ENCODE results near the gene TYRP1. TPM values are rescaled to one million over a fixed set of nuclear protein-coding genes. Genes with fewer than 3 reads are reported as not detected.

The TYRP1 gene
- polyA plus RNA-seq, 1 of the 3 experiments (the other 2 are of a cell fraction) = not detected

DNA sequence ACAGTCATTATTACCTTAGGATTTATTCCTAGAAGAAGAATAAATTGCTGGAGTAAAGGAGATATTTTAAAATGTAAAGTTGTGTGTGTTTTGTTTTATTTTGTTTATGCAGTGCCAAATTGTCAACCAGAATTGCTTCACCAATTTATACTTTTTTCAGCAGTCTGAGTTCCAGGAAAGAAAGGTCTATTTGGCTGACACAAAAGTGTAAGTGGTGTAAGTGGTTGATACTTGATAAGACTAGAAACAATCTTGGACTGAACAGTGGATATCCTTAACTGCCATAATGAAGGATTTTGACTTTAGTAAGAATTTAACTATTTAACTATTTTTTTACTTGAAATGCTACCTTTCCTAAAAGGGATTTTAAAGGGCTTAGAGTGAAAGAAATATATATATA, 37.7 kb downstream of the TYRP1 start (continued):
- TF ChIP-seq ELF1 (IDR thresholded peaks at IDR 0.05) = no peak
- TF ChIP-seq, protein P1, sequence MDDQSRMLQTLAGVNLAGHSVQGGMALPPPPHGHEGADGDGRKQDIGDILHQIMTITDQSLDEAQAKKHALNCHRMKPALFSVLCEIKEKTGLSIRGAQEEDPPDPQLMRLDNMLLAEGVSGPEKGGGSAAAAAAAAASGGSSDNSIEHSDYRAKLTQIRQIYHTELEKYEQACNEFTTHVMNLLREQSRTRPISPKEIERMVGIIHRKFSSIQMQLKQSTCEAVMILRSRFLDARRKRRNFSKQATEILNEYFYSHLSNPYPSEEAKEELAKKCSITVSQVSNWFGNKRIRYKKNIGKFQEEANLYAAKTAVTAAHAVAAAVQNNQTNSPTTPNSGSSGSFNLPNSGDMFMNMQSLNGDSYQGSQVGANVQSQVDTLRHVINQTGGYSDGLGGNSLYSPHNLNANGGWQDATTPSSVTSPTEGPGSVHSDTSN (IDR thresholded peaks at IDR 0.05) = no peak

DNA sequence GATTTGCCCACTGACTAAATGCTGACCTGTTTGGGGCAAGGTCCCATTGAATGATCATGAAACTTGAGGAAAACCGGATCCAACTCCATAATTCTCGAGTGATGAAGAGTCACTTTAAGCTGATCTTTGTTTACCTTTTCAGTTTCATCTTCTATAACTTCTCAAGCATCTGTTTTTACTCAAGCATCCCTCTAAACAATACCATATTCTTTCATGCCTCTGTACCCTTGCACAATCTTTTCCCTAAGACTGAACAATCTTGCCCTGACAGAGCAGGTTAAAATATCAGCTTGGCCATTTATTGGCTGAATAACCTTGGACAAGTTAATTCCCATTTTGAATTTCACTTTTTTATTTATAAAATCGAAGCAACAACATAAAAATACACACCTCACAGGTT, 39.8 kb downstream of the TYRP1 start:
- no peaks in the 10 kb centered on the region for H3K9me3 ChIP-seq
- POLR2A ChIA-PET = no interaction called here
- no peaks in the 10 kb centered on the region for H3F3A ChIP-seq (replicated peaks; ENCODE audit: insufficient read depth)
- no peak overlapping the region for H3K27ac ChIP-seq (ENCODE audit: low read depth in 2 of 2, low read length in 1 of 2)
- H2AFZ ChIP-seq (ENCODE audit: low read depth) = no peak overlapping the region
- no peaks in the 10 kb centered on the region for H3K27me3 ChIP-seq (ENCODE audit: insufficient read depth)
- no peak overlapping the region for H3K4me2 ChIP-seq
- no peaks in the 10 kb centered on the region for H3K36me3 ChIP-seq (replicated peaks in 1 of 2; ENCODE audit: control insufficient read depth in 1 of 2, insufficient read depth in 2 of 2, low read length in 1 of 2)
- H3K4me3 ChIP-seq (ENCODE audit: low read depth in 2 of 2, low read length in 1 of 2) = no peak overlapping the region
- no peak for DNase-seq
- no peaks in the 10 kb centered on the region for H3K9me2 ChIP-seq
- no peaks in the 10 kb centered on the region for H3K4me1 ChIP-seq (ENCODE audit: control insufficient read depth in 1 of 2, insufficient read depth in 2 of 2, low read depth in 1 of 2, low read length in 1 of 2)
- 55% methylated on average over 3 of the region's 3 CpGs for WGBS (ENCODE audit: low lambda C conversion rate)
- TF ChIP-seq TCF12 (IDR thresholded peaks at IDR 0.05) (no peak), RAD21 (IDR thresholded peaks at IDR 0.05; ENCODE audit: low read length) (no peak), FOXM1 (IDR thresholded peaks at IDR 0.05; ENCODE audit: low read depth) (no peak), MXI1 (IDR thresholded peaks at IDR 0.05; ENCODE audit: low read depth, low read length) (no peak), TEAD4 (IDR thresholded peaks at IDR 0.05; ENCODE audit: borderline replicate concordance, insufficient read depth) (no peak), NFIC (IDR thresholded peaks at IDR 0.05; ENCODE audit: borderline replicate concordance) (no peak), JUND (IDR thresholded peaks at IDR 0.05) (no peak)
- TF ChIP-seq, protein P2, sequence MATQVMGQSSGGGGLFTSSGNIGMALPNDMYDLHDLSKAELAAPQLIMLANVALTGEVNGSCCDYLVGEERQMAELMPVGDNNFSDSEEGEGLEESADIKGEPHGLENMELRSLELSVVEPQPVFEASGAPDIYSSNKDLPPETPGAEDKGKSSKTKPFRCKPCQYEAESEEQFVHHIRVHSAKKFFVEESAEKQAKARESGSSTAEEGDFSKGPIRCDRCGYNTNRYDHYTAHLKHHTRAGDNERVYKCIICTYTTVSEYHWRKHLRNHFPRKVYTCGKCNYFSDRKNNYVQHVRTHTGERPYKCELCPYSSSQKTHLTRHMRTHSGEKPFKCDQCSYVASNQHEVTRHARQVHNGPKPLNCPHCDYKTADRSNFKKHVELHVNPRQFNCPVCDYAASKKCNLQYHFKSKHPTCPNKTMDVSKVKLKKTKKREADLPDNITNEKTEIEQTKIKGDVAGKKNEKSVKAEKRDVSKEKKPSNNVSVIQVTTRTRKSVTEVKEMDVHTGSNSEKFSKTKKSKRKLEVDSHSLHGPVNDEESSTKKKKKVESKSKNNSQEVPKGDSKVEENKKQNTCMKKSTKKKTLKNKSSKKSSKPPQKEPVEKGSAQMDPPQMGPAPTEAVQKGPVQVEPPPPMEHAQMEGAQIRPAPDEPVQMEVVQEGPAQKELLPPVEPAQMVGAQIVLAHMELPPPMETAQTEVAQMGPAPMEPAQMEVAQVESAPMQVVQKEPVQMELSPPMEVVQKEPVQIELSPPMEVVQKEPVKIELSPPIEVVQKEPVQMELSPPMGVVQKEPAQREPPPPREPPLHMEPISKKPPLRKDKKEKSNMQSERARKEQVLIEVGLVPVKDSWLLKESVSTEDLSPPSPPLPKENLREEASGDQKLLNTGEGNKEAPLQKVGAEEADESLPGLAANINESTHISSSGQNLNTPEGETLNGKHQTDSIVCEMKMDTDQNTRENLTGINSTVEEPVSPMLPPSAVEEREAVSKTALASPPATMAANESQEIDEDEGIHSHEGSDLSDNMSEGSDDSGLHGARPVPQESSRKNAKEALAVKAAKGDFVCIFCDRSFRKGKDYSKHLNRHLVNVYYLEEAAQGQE (IDR thresholded peaks at IDR 0.05; ENCODE audit: low read depth, low read length) = no peak
- TF ChIP-seq, protein P3, sequence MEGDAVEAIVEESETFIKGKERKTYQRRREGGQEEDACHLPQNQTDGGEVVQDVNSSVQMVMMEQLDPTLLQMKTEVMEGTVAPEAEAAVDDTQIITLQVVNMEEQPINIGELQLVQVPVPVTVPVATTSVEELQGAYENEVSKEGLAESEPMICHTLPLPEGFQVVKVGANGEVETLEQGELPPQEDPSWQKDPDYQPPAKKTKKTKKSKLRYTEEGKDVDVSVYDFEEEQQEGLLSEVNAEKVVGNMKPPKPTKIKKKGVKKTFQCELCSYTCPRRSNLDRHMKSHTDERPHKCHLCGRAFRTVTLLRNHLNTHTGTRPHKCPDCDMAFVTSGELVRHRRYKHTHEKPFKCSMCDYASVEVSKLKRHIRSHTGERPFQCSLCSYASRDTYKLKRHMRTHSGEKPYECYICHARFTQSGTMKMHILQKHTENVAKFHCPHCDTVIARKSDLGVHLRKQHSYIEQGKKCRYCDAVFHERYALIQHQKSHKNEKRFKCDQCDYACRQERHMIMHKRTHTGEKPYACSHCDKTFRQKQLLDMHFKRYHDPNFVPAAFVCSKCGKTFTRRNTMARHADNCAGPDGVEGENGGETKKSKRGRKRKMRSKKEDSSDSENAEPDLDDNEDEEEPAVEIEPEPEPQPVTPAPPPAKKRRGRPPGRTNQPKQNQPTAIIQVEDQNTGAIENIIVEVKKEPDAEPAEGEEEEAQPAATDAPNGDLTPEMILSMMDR (IDR thresholded peaks at IDR 0.05) = no peak
- TF ChIP-seq, protein P4, sequence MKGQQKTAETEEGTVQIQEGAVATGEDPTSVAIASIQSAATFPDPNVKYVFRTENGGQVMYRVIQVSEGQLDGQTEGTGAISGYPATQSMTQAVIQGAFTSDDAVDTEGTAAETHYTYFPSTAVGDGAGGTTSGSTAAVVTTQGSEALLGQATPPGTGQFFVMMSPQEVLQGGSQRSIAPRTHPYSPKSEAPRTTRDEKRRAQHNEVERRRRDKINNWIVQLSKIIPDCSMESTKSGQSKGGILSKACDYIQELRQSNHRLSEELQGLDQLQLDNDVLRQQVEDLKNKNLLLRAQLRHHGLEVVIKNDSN (IDR thresholded peaks at IDR 0.05; ENCODE audit: borderline replicate concordance, low read depth) = no peak
- H4K20me1 ChIP-seq (ENCODE audit: insufficient read depth) = no peaks in the 10 kb centered on the region
- H3K9ac ChIP-seq = no peak overlapping the region
- H3K79me2 ChIP-seq (ENCODE audit: insufficient read depth) = no peaks in the 10 kb centered on the region
- CTCF ChIA-PET = interaction anchor here (1.8 kb wide), 1 partner anchor 10 kb away, joined by 5 read pairs; no protein-coding TSS in a partner anchor
